Measurements from ENCODE around the gene TCEANC2. TPM values are rescaled to one million over a fixed set of nuclear protein-coding genes. Genes with fewer than 3 reads are reported as not detected.
A peak's percentile ranks its signal among the peaks of the same experiment; 100 is the strongest.

Gene TCEANC2
- polyA plus RNA-seq, 1 experiment: 4.1 TPM

GRCh38 chr1:54118704-54119103 is 65.3 kb downstream of the TCEANC2 start:
- no peak for TF ChIP-seq CTCF (IDR thresholded peaks at IDR 0.05; ENCODE audit: insufficient read depth, low read depth, low read length)
- ChIA-PET POLR2A (no interaction called here), CTCF (interaction anchor here (0.6 to 2.3 kb wide), 7 partner anchors 24 to 371 kb away, joined by 3 to 14 read pairs (median 4); no protein-coding TSS in a partner anchor)
- H3K27me3 ChIP-seq (ENCODE audit: control insufficient read depth, insufficient read depth, low read length): no peaks in the 10 kb centered on the region
- DNase-seq (ENCODE audit: low read depth): peak; percentile 20
- no peaks in the 10 kb centered on the region for H3K36me3 ChIP-seq (ENCODE audit: control insufficient read depth, insufficient read depth, low read length)
- no peak overlapping the region for H3K4me3 ChIP-seq (ENCODE audit: low read depth, low read length)

GRCh38 chr1:54120018-54120697 is 66.8 kb downstream of the TCEANC2 start:
- no peaks in the 10 kb centered on the region for H3K36me3 ChIP-seq (ENCODE audit: control insufficient read depth, insufficient read depth, low read length)
- TF ChIP-seq CTCF (IDR thresholded peaks at IDR 0.05; ENCODE audit: insufficient read depth, low read depth, low read length): no peak
- no peak overlapping the region for H3K4me3 ChIP-seq (ENCODE audit: low read depth, low read length)
- POLR2A ChIA-PET: no interaction called here
- H3K27me3 ChIP-seq (ENCODE audit: control insufficient read depth, insufficient read depth, low read length): no peaks in the 10 kb centered on the region
- CTCF ChIA-PET: interaction anchor here (0.7 to 1.5 kb wide), 2 partner anchors 17 to 43 kb away, joined by 3 to 5 read pairs; no protein-coding TSS in a partner anchor
- DNase-seq (ENCODE audit: low read depth): no peak

GRCh38 chr1:54120698-54121481 is 67.5 kb downstream of the TCEANC2 start:
- no peaks in the 10 kb centered on the region for H3K27me3 ChIP-seq (ENCODE audit: control insufficient read depth, insufficient read depth, low read length)
- no peaks in the 10 kb centered on the region for H3K36me3 ChIP-seq (ENCODE audit: control insufficient read depth, insufficient read depth, low read length)
- no peak for TF ChIP-seq CTCF (IDR thresholded peaks at IDR 0.05; ENCODE audit: insufficient read depth, low read depth, low read length)
- H3K4me3 ChIP-seq (ENCODE audit: low read depth, low read length): no peak overlapping the region
- no peak for DNase-seq (ENCODE audit: low read depth)
- ChIA-PET CTCF (interaction anchor here (0.6 to 2.6 kb wide), 14 partner anchors 9 to 459 kb away, joined by 3 to 15 read pairs (median 4); partner anchors contain the start of genes CYB5RL, MRPL37 and SSBP3), POLR2A (interaction anchor here (0.6 kb wide), 1 partner anchor 15 kb away, joined by 3 read pairs; no protein-coding TSS in a partner anchor)

- DNase-seq (ENCODE audit: low read depth): no peak
- CTCF ChIA-PET: interaction anchor here (0.6 to 2.6 kb wide), 19 partner anchors 9 to 458 kb away, joined by 3 to 15 read pairs (median 4); partner anchors contain the start of genes CYB5RL, MRPL37 and SSBP3
- Histone ChIP-seq H3K4me3 (ENCODE audit: low read depth, low read length) (peak overlapping the region; percentile 5; the same call in 1 of the 2 replicates), H3K27me3 (ENCODE audit: control insufficient read depth, insufficient read depth, low read length) (no peaks in the 10 kb centered on the region), H3K36me3 (ENCODE audit: control insufficient read depth, insufficient read depth, low read length) (no peaks in the 10 kb centered on the region)
- TF ChIP-seq CTCF (IDR thresholded peaks at IDR 0.05; ENCODE audit: insufficient read depth, low read depth, low read length): peak; percentile 88
- POLR2A ChIA-PET: interaction anchor here (0.6 kb wide), 1 partner anchor 16 kb away, joined by 3 read pairs; no protein-coding TSS in a partner anchor
These were observed 68.2 kb downstream of the TCEANC2 start for GRCh38 chr1:54121482-54122134.

Data from BJ (cell line).